K562 (cell line): ENCODE measurements around the gene FOXA3. TPM values are rescaled to one million over a fixed set of nuclear protein-coding genes. Genes with fewer than 3 reads are reported as not detected.

Source experiments
- ATAC-seq: fragments of 200-7000 bp; cut with Tn5 transposase; 3 replicates; pipeline ENCODE4 v1.9.1; 2020; ENCODE audit warnings: moderate library complexity
- BruUV-seq: library from RNA; stranded (reverse); fragments of 400-500 nt; replicated peaks from 2 replicates; lab custom pipeline; 2021; lab: Mats Ljungman, UMichigan
- CTCF ChIA-PET: fragments of 300-600 bp; formaldehyde crosslinking; extraction: SDS; loops from one replicate; lab custom pipeline; 2021; ENCODE audit warnings: low intra/inter-chr PET ratio; lab: Yijun Ruan, JAX
- POLR2A ChIA-PET: fragments of 300-600, 350-650 bp; sonication (Branson Sonifier 250); formaldehyde crosslinking; extraction: SDS; loops from one replicate; lab custom pipeline; 2021; ENCODE audit warnings: antibody characterized with exemption, inconsistent platforms; lab: Yijun Ruan, JAX
- DNase-seq, 4 experiments: peaks; one replicate each; pipeline versions ENCODE4 v3.0.0 to v3.0.0-alpha.2; 2011 to 2018; ENCODE audit warnings: low spot score in 3 of 4, mixed read lengths in 3 of 4; ENCODE audit errors: extremely low read depth in 1 of 4
- FAIRE-seq: peaks from 2 replicates; lab custom pipeline; 2011; peaks lifted over from hg19 to GRCh38; lab: Jason Lieb, UNC
- H2AFZ ChIP-seq: 2 replicates; pipeline ENCODE4 v1.6.0; 2011; ENCODE audit warnings: low read depth, low read length, control low read depth, inconsistent platforms
- H3K27ac ChIP-seq: fragments of 200-600 bp; 3 replicates; pipeline ENCODE4 v1.8.0; 2011; ENCODE audit warnings: low read depth, mild to moderate bottlenecking, control low read depth, inconsistent platforms, low read length, moderate library complexity, mixed read lengths; ENCODE audit errors: extremely low read depth
- H3K27me3 ChIP-seq, 2 experiments: fragments of 300-600 bp in 1 of 2; 2 replicates in 1 of 2; 3 replicates in 1 of 2; pipeline versions ENCODE4 v1.6.0 to v1.8.0; 2011; ENCODE audit warnings: inconsistent platforms in 2 of 2, low read length in 2 of 2, mild to moderate bottlenecking in 1 of 2, mixed read lengths in 1 of 2, moderate library complexity in 1 of 2; ENCODE audit not compliant: control insufficient read depth in 2 of 2, insufficient read depth in 2 of 2
- H3K36me3 ChIP-seq: fragments of 300-600 bp; 3 replicates; pipeline ENCODE4 v1.8.0; 2011; ENCODE audit warnings: mild to moderate bottlenecking, low read length, inconsistent platforms; ENCODE audit not compliant: control insufficient read depth, insufficient read depth
- H3K4me1 ChIP-seq, 2 experiments: fragments of 200-600 bp in 1 of 2; replicated peaks in 1 of 2; 2 replicates in 1 of 2; 3 replicates in 1 of 2; pipeline versions ENCODE4 v1.5.1 to v1.8.0; 2011; ENCODE audit warnings: inconsistent platforms in 2 of 2, low read length in 2 of 2, mild to moderate bottlenecking in 1 of 2, mixed read lengths in 1 of 2, moderate library complexity in 1 of 2; ENCODE audit not compliant: control insufficient read depth in 2 of 2, insufficient read depth in 2 of 2
- H3K4me2 ChIP-seq: 2 replicates; pipeline ENCODE4 v1.6.1; 2011; ENCODE audit warnings: low read length, control low read depth, inconsistent platforms, mixed read lengths; ENCODE audit not compliant: insufficient read depth
- H3K4me3 ChIP-seq: fragments of 200-600 bp; sonication (generic), shearing (Covaris generic); 2 replicates; pipeline ENCODE4 v1.5.1; 2016; ENCODE audit warnings: control low read depth, inconsistent platforms
- H3K79me2 ChIP-seq: fragments of 200-600 bp; 3 replicates; pipeline ENCODE4 v1.8.0; 2011; ENCODE audit warnings: low read length, inconsistent platforms; ENCODE audit not compliant: control insufficient read depth, insufficient read depth
- H3K9ac ChIP-seq, 2 experiments: 2 replicates each; pipeline versions ENCODE4 v1.6.0 to v1.6.1; 2011; ENCODE audit warnings: low read depth in 2 of 2, low read length in 2 of 2, control low read depth in 1 of 2, inconsistent platforms in 1 of 2, mild to moderate bottlenecking in 1 of 2, mixed read lengths in 1 of 2; ENCODE audit not compliant: insufficient read depth in 1 of 2
- H3K9me1 ChIP-seq: one replicate; pipeline ENCODE4 v1.6.0; 2011; ENCODE audit warnings: inconsistent platforms, mild to moderate bottlenecking, low read length, moderate library complexity; ENCODE audit not compliant: control insufficient read depth, insufficient read depth
- H3K9me3 ChIP-seq: replicated peaks from 2 replicates; pipeline ENCODE4 v1.5.1; 2011; ENCODE audit warnings: low read depth, low read length, inconsistent platforms; ENCODE audit not compliant: control insufficient read depth, insufficient read depth
- H4K20me1 ChIP-seq: replicated peaks from 2 replicates; pipeline ENCODE4 v1.6.1; 2011; ENCODE audit warnings: low read length, inconsistent platforms, mixed read lengths; ENCODE audit not compliant: control insufficient read depth, insufficient read depth
- ARID1B ChIP-seq: fragments of 450-650 bp; IDR thresholded peaks from 2 replicates; pipeline ENCODE4 v1.6.1; 2016; ENCODE audit warnings: antibody characterized with exemption, mild to moderate bottlenecking, inconsistent platforms
- CEBPZ ChIP-seq: fragments of 150-350 bp; IDR thresholded peaks from 2 replicates; pipeline ENCODE4 v1.6.1; 2014; ENCODE audit warnings: low read depth, mild to moderate bottlenecking, low read length, borderline replicate concordance
- E2F1 ChIP-seq: sonication (generic); formaldehyde crosslinking; IDR thresholded peaks from 2 replicates; pipeline ENCODE4 v1.8.1; 2023; ENCODE audit warnings: mild to moderate bottlenecking, missing genetic modification reagents, moderate library complexity
- E2F3 ChIP-seq: fragments of 250-450 bp; sonication (Bioruptor Pico); IDR thresholded peaks from 2 replicates; pipeline ENCODE4 v1.4.0; 2020; ENCODE audit warnings: mild to moderate bottlenecking
- HDAC3 ChIP-seq: fragments of 450-650 bp; IDR thresholded peaks from 2 replicates; pipeline ENCODE4 v1.6.1; 2018; ENCODE audit warnings: borderline replicate concordance, mild to moderate bottlenecking, moderate library complexity; ENCODE audit not compliant: partially characterized antibody
- RBM34 ChIP-seq: fragments of 200-400 bp; formaldehyde crosslinking; IDR thresholded peaks from 2 replicates; pipeline ENCODE4 v1.6.1; 2018; ENCODE audit warnings: low read length, borderline replicate concordance; ENCODE audit not compliant: insufficient read depth
- THRB ChIP-seq: fragments of 450-650 bp; formaldehyde crosslinking; conservative IDR thresholded peaks from 2 replicates; pipeline ENCODE4 v1.4.0; 2022; ENCODE audit warnings: mild to moderate bottlenecking, missing genetic modification characterization
- ZBTB43 ChIP-seq: sonication (generic); formaldehyde crosslinking; IDR thresholded peaks from 2 replicates; pipeline ENCODE4 v1.8.0; 2023; ENCODE audit warnings: mild to moderate bottlenecking, missing genetic modification reagents
- ZFP36 ChIP-seq: fragments of 150-350 bp; IDR thresholded peaks from 2 replicates; pipeline ENCODE4 v1.6.1; 2018; ENCODE audit warnings: low read length, low read depth; ENCODE audit not compliant: partially characterized antibody
- ZKSCAN3 ChIP-seq: fragments of 250-450 bp; sonication (Bioruptor Pico); IDR thresholded peaks from 2 replicates; pipeline ENCODE4 v1.4.0; 2020
- ZNF274 ChIP-seq: IDR thresholded peaks from 2 replicates; pipeline ENCODE4 v1.6.1; 2011; ENCODE audit warnings: low read depth, mild to moderate bottlenecking, low read length, moderate library complexity, borderline replicate concordance
- ZNF511 ChIP-seq: sonication (generic); formaldehyde crosslinking; IDR thresholded peaks from 2 replicates; pipeline ENCODE4 v1.8.0; 2022; ENCODE audit warnings: mild to moderate bottlenecking, missing genetic modification reagents
- ZNF79 ChIP-seq: fragments of 250-450 bp; sonication (Bioruptor Pico); IDR thresholded peaks from 2 replicates; pipeline ENCODE4 v1.4.0; 2020; ENCODE audit warnings: low read depth, mild to moderate bottlenecking, moderate library complexity
- WGBS: fragments of 100-300 bp; shearing (Covaris generic); methylation state at CpG from one replicate; pipeline ENCODE4 v1.1.6; 2016; ENCODE audit warnings: low coverage, mixed read lengths; ENCODE audit not compliant: insufficient coverage; ENCODE audit errors: missing lambda C conversion rate; 5-methylcytosine and 5-hydroxymethylcytosine counted together
- in situ Hi-C: fragments of 300-500 bp; cut with MboI; formaldehyde crosslinking; loops from 4 replicates; pipeline ENCODE4 v1.15.0; 2018; ENCODE audit warnings: inconsistent platforms, mixed read lengths
- intact Hi-C: fragments of 100-400 bp; cut with micrococcal nuclease; formaldehyde crosslinking; loops from 2 replicates; pipeline ENCODE4 v1.14.2; 2022
- polyA plus RNA-seq, 8 experiments: library from polyadenylated mRNA; depleted of rRNA in 4 of 8; stranded (reverse) in 5 of 8; unstranded in 3 of 8; fragments of >200 nt; fragmentation: Nextera tagmentation in 2 of 8; fragmentation: Illumina TruSeq in 1 of 8; extraction: Ambion mirVana in 2 of 8; extraction: Trizol in 1 of 8; gene quantifications; 2 replicates each; pipeline versions ENCODE4 v1.2.1 to v1.2.3, GENCODE V29; 2011 to 2014; ENCODE audit warnings: inconsistent platforms in 1 of 8, missing spikeins in 1 of 8
- total RNA-seq, 7 experiments: library from RNA; depleted of rRNA in 6 of 7; stranded (reverse); fragments of >200 nt in 6 of 7; fragmentation: Illumina TruSeq in 2 of 7; extraction: Trizol in 2 of 7; gene quantifications; 2 replicates each; pipeline versions ENCODE4 v1.2.1 to v1.2.3, GENCODE V29; 2011 to 2021; ENCODE audit warnings: low replicate concordance in 1 of 7
- TF ChIP-seq, protein P1 (sequence below): fragments of 450-650 bp; IDR thresholded peaks from 2 replicates; pipeline ENCODE4 v1.6.1; 2016; ENCODE audit warnings: low read depth, mild to moderate bottlenecking, moderate library complexity

Gene FOXA3
- total and polyA plus RNA-seq, 9 of the 15 experiments (the other 6 are each of a cell fraction or from before 2014, with no cell fraction given): 1.3 to 15.5 (median 4.7) TPM

DNA sequence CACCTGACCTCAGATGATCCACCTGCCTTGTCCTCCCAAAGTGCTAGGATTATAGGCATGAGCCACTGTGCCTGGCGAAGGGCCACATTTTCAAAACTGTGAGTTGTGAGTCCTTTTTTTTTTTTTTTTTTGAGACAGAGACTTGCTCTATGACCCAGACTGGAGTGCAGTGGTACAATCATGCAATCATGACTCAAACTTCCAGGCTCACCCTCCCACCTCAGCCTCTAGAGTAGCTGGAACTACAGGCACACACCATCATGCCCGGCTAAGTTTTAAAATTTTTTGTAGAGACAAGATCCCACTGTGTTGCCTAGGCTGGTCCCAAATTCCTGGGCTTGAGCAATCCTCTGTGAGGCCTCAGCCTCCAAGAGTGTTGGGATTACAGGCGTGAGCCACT, 42.1 kb downstream of the FOXA3 start:
- no peaks in the 10 kb centered on the region for H3K36me3 ChIP-seq
- H3K4me2 ChIP-seq: no peak overlapping the region
- WGBS: 26% methylated on average over 3 of the region's 3 CpGs
- H3K27ac ChIP-seq: no peak overlapping the region
- no peaks in the 10 kb centered on the region for H3K9me3 ChIP-seq
- intact Hi-C loops: no loop called here
- H3K9me1 ChIP-seq: no peaks in the 10 kb centered on the region
- in situ Hi-C loops: no loop called here
- H3K4me1 ChIP-seq: peaks cover 0 to 18% of the 10 kb centered on the region in 2 experiments; a peak in 3 of 5 replicates
- ATAC-seq (no peak), FAIRE-seq (no peak), DNase-seq (no peak)
- H4K20me1 ChIP-seq: no peaks in the 10 kb centered on the region
- CTCF ChIA-PET: no interaction called here
- no peak overlapping the region for H2AFZ ChIP-seq
- no peak overlapping the region for H3K4me3 ChIP-seq
- peaks cover 2 to 6% of the 10 kb centered on the region in 2 experiments; a peak in 3 of 5 replicates for H3K27me3 ChIP-seq
- POLR2A ChIA-PET: no interaction called here
- BruUV-seq: no TSS peak
- no peak overlapping the region for H3K9ac ChIP-seq
- peaks cover 9% of the 10 kb centered on the region for H3K79me2 ChIP-seq
- TF ChIP-seq ARID1B (no peak), ZFP36 (no peak), ZNF511 (CRISPR knock-in tag) (no peak), CEBPZ (no peak), THRB (no peak), ZBTB43 (CRISPR knock-in tag) (no peak), RBM34 (no peak), E2F1 (CRISPR knock-in tag) (no peak), ZKSCAN3 (CRISPR knock-in tag) (no peak), ZNF274 (no peak), ZNF79 (CRISPR knock-in tag) (no peak), HDAC3 (no peak), E2F3 (CRISPR knock-in tag) (no peak)
- TF ChIP-seq, protein P1, sequence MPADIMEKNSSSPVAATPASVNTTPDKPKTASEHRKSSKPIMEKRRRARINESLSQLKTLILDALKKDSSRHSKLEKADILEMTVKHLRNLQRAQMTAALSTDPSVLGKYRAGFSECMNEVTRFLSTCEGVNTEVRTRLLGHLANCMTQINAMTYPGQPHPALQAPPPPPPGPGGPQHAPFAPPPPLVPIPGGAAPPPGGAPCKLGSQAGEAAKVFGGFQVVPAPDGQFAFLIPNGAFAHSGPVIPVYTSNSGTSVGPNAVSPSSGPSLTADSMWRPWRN: no peak
